ENCODE data around the gene TMEM266. TPM values are rescaled to one million over a fixed set of nuclear protein-coding genes. Genes with fewer than 3 reads are reported as not detected.

TMEM266 gene
- total and polyA plus RNA-seq, 2 of the 4 experiments (the other 2 are of a cell fraction), result not detected

DNA sequence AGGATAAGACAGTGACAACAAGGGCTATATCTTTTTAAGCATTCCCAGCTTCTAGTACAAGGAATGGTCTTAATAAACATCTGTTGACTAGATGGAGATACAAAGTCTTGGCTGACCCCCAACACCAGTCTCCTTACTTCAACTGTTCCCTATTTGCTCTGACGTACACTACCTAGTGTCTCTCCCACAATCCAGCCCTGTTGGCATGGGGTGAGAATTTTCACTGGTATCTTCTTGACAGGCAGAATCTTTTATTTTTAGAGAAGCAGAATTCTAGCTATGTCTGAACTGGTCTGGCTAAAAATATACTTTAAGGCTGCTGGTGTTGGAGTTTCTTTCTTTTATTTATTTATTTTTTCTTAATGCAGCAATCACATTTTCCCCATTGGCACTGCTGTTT lies 169.5 kb downstream of the TMEM266 start:
- Histone ChIP-seq H3K4ac (ENCODE audit: low read depth, low read length) (no peak overlapping the region), H3K27me3 (ENCODE audit: control insufficient read depth, insufficient read depth, low read length) (no peaks in the 10 kb centered on the region), H2BK120ac (ENCODE audit: low read depth, low read length) (no peak overlapping the region), H4K91ac (ENCODE audit: insufficient read depth, low read depth, low read length) (no peak overlapping the region), H2AFZ (replicated peaks; ENCODE audit: low read length, poor library complexity) (no peak overlapping the region), H2AK5ac (ENCODE audit: low read depth, low read length) (no peak overlapping the region), H3K27ac (ENCODE audit: insufficient read depth, low read length) (no peak overlapping the region), H3K9me1 (ENCODE audit: insufficient read depth, low read length) (no peaks in the 10 kb centered on the region), H3K56ac (ENCODE audit: extremely low read depth, insufficient read depth, low read length) (no peak overlapping the region), H3K18ac (ENCODE audit: low read depth, low read length) (no peak overlapping the region), H3K4me3 (ENCODE audit: insufficient read depth, low read depth, low read length) (no peak overlapping the region), H4K8ac (ENCODE audit: low read depth in 2 of 2, low read length in 2 of 2) (no peak overlapping the region), H2BK15ac (ENCODE audit: low read depth, low read length) (no peak overlapping the region), H2BK5ac (ENCODE audit: low read depth, low read length, poor library complexity, severe bottlenecking) (no peak overlapping the region), H3K79me1 (ENCODE audit: low read depth in 1 of 2, low read length in 2 of 2) (peaks cover 4 to 10% of the 10 kb centered on the region in 2 experiments; a peak in 3 of 4 replicates), H3K9ac (ENCODE audit: low read depth, low read length) (no peak overlapping the region), H3K36me3 (ENCODE audit: control insufficient read depth, insufficient read depth, low read length) (peaks cover 13% of the 10 kb centered on the region), H4K5ac (ENCODE audit: low read depth, low read length) (no peak overlapping the region), H2AK9ac (replicated peaks; ENCODE audit: low read depth, low read length, poor library complexity) (no peak overlapping the region), H3K4me1 (ENCODE audit: control insufficient read depth, insufficient read depth, low read length) (no peaks in the 10 kb centered on the region), H2BK20ac (ENCODE audit: low read depth, low read length) (no peak overlapping the region), H3K9me3 (ENCODE audit: control insufficient read depth, insufficient read depth, low read length) (no peaks in the 10 kb centered on the region), H3K23ac (ENCODE audit: low read depth, low read length) (no peak overlapping the region), H3K14ac (replicated peaks; ENCODE audit: low read depth, low read length) (no peak overlapping the region), H4K20me1 (ENCODE audit: insufficient read depth, low read length) (no peaks in the 10 kb centered on the region), H3K4me2 (ENCODE audit: low read depth, low read length) (no peak overlapping the region)
- TF ChIP-seq FOS (IDR thresholded peaks at IDR 0.05; ENCODE audit: low read depth, low read length), result no peak
- TF ChIP-seq MAZ (IDR thresholded peaks at IDR 0.05; ENCODE audit: borderline replicate concordance, low read depth, low read length), result no peak
- TF ChIP-seq, protein P1, sequence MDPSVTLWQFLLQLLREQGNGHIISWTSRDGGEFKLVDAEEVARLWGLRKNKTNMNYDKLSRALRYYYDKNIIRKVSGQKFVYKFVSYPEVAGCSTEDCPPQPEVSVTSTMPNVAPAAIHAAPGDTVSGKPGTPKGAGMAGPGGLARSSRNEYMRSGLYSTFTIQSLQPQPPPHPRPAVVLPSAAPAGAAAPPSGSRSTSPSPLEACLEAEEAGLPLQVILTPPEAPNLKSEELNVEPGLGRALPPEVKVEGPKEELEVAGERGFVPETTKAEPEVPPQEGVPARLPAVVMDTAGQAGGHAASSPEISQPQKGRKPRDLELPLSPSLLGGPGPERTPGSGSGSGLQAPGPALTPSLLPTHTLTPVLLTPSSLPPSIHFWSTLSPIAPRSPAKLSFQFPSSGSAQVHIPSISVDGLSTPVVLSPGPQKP (IDR thresholded peaks at IDR 0.05; ENCODE audit: borderline replicate concordance, low read depth, low read length), result no peak
- no peak for TF ChIP-seq NFE2L2 (IDR thresholded peaks at IDR 0.05; ENCODE audit: low read depth, low read length)
- TF ChIP-seq RCOR1 (IDR thresholded peaks at IDR 0.05; ENCODE audit: insufficient replicate concordance, low read length), result no peak
- no peak for TF ChIP-seq CEBPB (IDR thresholded peaks at IDR 0.05; ENCODE audit: low read depth, low read length)
- TF ChIP-seq MXI1 (IDR thresholded peaks at IDR 0.05; ENCODE audit: borderline replicate concordance, low read depth, low read length), result no peak
- TF ChIP-seq CHD1 (IDR thresholded peaks at IDR 0.05; ENCODE audit: low read depth, low read length), result no peak
- no peak for TF ChIP-seq RFX5 (IDR thresholded peaks at IDR 0.05; ENCODE audit: low read depth, low read length)
- TF ChIP-seq, protein P2, sequence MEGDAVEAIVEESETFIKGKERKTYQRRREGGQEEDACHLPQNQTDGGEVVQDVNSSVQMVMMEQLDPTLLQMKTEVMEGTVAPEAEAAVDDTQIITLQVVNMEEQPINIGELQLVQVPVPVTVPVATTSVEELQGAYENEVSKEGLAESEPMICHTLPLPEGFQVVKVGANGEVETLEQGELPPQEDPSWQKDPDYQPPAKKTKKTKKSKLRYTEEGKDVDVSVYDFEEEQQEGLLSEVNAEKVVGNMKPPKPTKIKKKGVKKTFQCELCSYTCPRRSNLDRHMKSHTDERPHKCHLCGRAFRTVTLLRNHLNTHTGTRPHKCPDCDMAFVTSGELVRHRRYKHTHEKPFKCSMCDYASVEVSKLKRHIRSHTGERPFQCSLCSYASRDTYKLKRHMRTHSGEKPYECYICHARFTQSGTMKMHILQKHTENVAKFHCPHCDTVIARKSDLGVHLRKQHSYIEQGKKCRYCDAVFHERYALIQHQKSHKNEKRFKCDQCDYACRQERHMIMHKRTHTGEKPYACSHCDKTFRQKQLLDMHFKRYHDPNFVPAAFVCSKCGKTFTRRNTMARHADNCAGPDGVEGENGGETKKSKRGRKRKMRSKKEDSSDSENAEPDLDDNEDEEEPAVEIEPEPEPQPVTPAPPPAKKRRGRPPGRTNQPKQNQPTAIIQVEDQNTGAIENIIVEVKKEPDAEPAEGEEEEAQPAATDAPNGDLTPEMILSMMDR (conservative IDR thresholded peaks at IDR 0.05; ENCODE audit: low read depth, low read length), result no peak
- TF ChIP-seq POLR2A (IDR thresholded peaks at IDR 0.05; ENCODE audit: low read depth, low read length), result no peak
- no peak for TF ChIP-seq SMC3 (IDR thresholded peaks at IDR 0.05; ENCODE audit: low read depth, low read length)
- TF ChIP-seq, protein P3, sequence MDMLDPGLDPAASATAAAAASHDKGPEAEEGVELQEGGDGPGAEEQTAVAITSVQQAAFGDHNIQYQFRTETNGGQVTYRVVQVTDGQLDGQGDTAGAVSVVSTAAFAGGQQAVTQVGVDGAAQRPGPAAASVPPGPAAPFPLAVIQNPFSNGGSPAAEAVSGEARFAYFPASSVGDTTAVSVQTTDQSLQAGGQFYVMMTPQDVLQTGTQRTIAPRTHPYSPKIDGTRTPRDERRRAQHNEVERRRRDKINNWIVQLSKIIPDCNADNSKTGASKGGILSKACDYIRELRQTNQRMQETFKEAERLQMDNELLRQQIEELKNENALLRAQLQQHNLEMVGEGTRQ (IDR thresholded peaks at IDR 0.05; ENCODE audit: low read depth, low read length), result no peak
- no peak for TF ChIP-seq MAFK (IDR thresholded peaks at IDR 0.05; ENCODE audit: low read depth, low read length)
- TF ChIP-seq RAD21 (IDR thresholded peaks at IDR 0.05; ENCODE audit: low read length), result no peak
- TF ChIP-seq BHLHE40 (IDR thresholded peaks at IDR 0.05; ENCODE audit: low read depth, low read length), result no peak
- BruUV-seq (replicated peaks), result no TSS peak
- intact Hi-C loops (cut with micrococcal nuclease) (no loop called here), dilution Hi-C loops (cut with HindIII; ENCODE audit: low sequenced_read_pairs, unreplicated experiment) (no loop called here), in situ Hi-C loops (cut with MboI; ENCODE audit: low sequenced_read_pairs) (no loop called here)
- ChIA-PET CTCF (no interaction called here), POLR2A (ENCODE audit: unreplicated experiment) (no interaction called here)
- no CpG with 5 or more reads among the region's 1 CpG for WGBS, 2 experiments (ENCODE audit: extremely low coverage in 2 of 2, insufficient read length in 1 of 2)
- no peak for DNase-seq
- no peak for ATAC-seq (ENCODE audit: low read depth)
